Calu3 (cell line): ENCODE data around the gene HSPB8. TPM values are rescaled to one million over a fixed set of nuclear protein-coding genes. Genes with fewer than 3 reads are reported as not detected.
"Not testable (repeated sequence)": the region's sequence is repeated elsewhere in the genome, so short reads cannot be mapped to it uniquely, and the experiment has no call there.

ENCODE experiments used
- BruUV-seq: library from RNA; stranded (reverse); fragments of 400-500 nt; replicated peaks from 2 replicates; lab custom pipeline; 2021; lab: Mats Ljungman, UMichigan
- CTCF ChIA-PET: fragments of 300-600 bp; sonication (Branson Sonifier 250); formaldehyde crosslinking; loops from one replicate; lab custom pipeline; 2022; ENCODE audit warnings: antibody characterized with exemption; lab: Charles Lee
- DNase-seq: peaks from one replicate; pipeline ENCODE4 v3.0.0; 2022
- H3K27ac Mint-ChIP-seq: one replicate; pipeline ENCODE4 v1.8.0; 2022; ENCODE audit warnings: mixed read lengths; ENCODE audit not compliant: unreplicated experiment
- H3K27me3 Mint-ChIP-seq: one replicate; pipeline ENCODE4 v1.8.0; 2022; ENCODE audit warnings: mixed read lengths; ENCODE audit not compliant: unreplicated experiment
- H3K36me3 Mint-ChIP-seq: one replicate; pipeline ENCODE4 v1.8.0; 2022; ENCODE audit warnings: mild to moderate bottlenecking, moderate library complexity, mixed read lengths; ENCODE audit not compliant: insufficient read depth, unreplicated experiment
- H3K4me1 Mint-ChIP-seq: one replicate; pipeline ENCODE4 v1.8.0; 2022; ENCODE audit warnings: mild to moderate bottlenecking, low read depth, mixed read lengths; ENCODE audit not compliant: unreplicated experiment
- H3K4me3 Mint-ChIP-seq: one replicate; pipeline ENCODE4 v1.8.0; 2022; ENCODE audit warnings: mild to moderate bottlenecking, low read depth, moderate library complexity, mixed read lengths; ENCODE audit not compliant: unreplicated experiment
- H3K9me3 Mint-ChIP-seq: one replicate; pipeline ENCODE4 v1.8.0; 2022; ENCODE audit warnings: low read depth, mixed read lengths; ENCODE audit not compliant: unreplicated experiment
- CTCF ChIP-seq: fragments of 200-600 bp; IDR thresholded peaks from one replicate; pipeline ENCODE4 v1.8.0; 2022; ENCODE audit warnings: antibody characterized with exemption; ENCODE audit not compliant: unreplicated experiment
- intact Hi-C: fragments of 100-400 bp; cut with micrococcal nuclease; formaldehyde crosslinking; loops from one replicate; pipeline ENCODE4 v1.10.0; 2022; ENCODE audit not compliant: unreplicated experiment
- total RNA-seq: library from RNA; stranded (reverse); gene quantifications from 2 replicates; pipeline ENCODE4 v1.2.3, GENCODE V29; 2022

HSPB8 gene
- total RNA-seq, 1 experiment from 2014 or later = 2.0 TPM

GRCh38 chr12:119216084-119216483, 37.4 kb downstream of the HSPB8 start:
- CTCF ChIA-PET = no interaction called here
- BruUV-seq = no TSS peak
- no peaks in the 10 kb centered on the region for H3K4me1 Mint-ChIP-seq
- H3K36me3 Mint-ChIP-seq = no peaks in the 10 kb centered on the region
- H3K4me3 Mint-ChIP-seq = no peak overlapping the region
- intact Hi-C loops = no loop called here
- no peak for TF ChIP-seq CTCF
- H3K27ac Mint-ChIP-seq = no peak overlapping the region
- no peaks in the 10 kb centered on the region for H3K9me3 Mint-ChIP-seq
- DNase-seq = no peak
- H3K27me3 Mint-ChIP-seq = peaks cover 69% of the 10 kb centered on the region

GRCh38 chr12:119218875-119219274, 40.1 kb downstream of the HSPB8 start:
- H3K27ac Mint-ChIP-seq, H3K4me3 Mint-ChIP-seq, DNase-seq, H3K9me3 Mint-ChIP-seq, H3K36me3 Mint-ChIP-seq, BruUV-seq, intact Hi-C loops, H3K4me1 Mint-ChIP-seq: not testable (repeated sequence)
- CTCF ChIA-PET = interaction anchor here (0.7 kb wide), 1 partner anchor 71 kb away, joined by 5 read pairs; no protein-coding TSS in a partner anchor
- H3K27me3 Mint-ChIP-seq = peaks cover 90% of the 10 kb centered on the region

GRCh38 chr12:119222222-119222951, 43.7 kb downstream of the HSPB8 start:
- intact Hi-C loops = loop anchor here (10.0 kb wide), 1 partner anchor 192 kb away; no protein-coding TSS in a partner anchor
- CTCF ChIA-PET = no interaction called here

GRCh38 chr12:119225454-119225853, 46.7 kb downstream of the HSPB8 start:
- CTCF ChIA-PET = interaction anchor here (0.5 to 1.0 kb wide), 5 partner anchors 26 to 220 kb away, joined by 3 to 5 read pairs (median 3); no protein-coding TSS in a partner anchor
- intact Hi-C loops = loop anchor here (5.0 to 10.0 kb wide), 2 partner anchors 43 to 189 kb away; no protein-coding TSS in a partner anchor
- Mint-ChIP-seq H3K4me1 (peaks cover 20% of the 10 kb centered on the region), H3K27me3 (peaks cover 51% of the 10 kb centered on the region), H3K9me3 (peaks cover 2% of the 10 kb centered on the region), H3K36me3 (no peaks in the 10 kb centered on the region), H3K4me3 (no peak overlapping the region), H3K27ac (no peak overlapping the region)
- DNase-seq = peak; percentile 43
- TF ChIP-seq CTCF = no peak
- no TSS peak for BruUV-seq

More at GRCh38 chr12:119222222-119222951, 43.7 kb downstream of the HSPB8 start:
- H3K27me3 Mint-ChIP-seq = peaks cover 82% of the 10 kb centered on the region
- peaks cover 18% of the 10 kb centered on the region for H3K4me1 Mint-ChIP-seq
- no peak overlapping the region for H3K4me3 Mint-ChIP-seq
- no peak for DNase-seq
- H3K9me3 Mint-ChIP-seq = peaks cover 2% of the 10 kb centered on the region
- H3K36me3 Mint-ChIP-seq = no peaks in the 10 kb centered on the region
- BruUV-seq = no TSS peak
- no peak overlapping the region for H3K27ac Mint-ChIP-seq
- TF ChIP-seq CTCF = no peak

GRCh38 chr12:119227292-119227691, 48.6 kb downstream of the HSPB8 start:
- Mint-ChIP-seq H3K27me3 (peaks cover 47% of the 10 kb centered on the region), H3K27ac (no peak overlapping the region), H3K9me3 (peaks cover 2% of the 10 kb centered on the region), H3K4me1 (peaks cover 20% of the 10 kb centered on the region), H3K36me3 (no peaks in the 10 kb centered on the region), H3K4me3 (no peak overlapping the region)
- no peak for DNase-seq
- BruUV-seq = no TSS peak
- CTCF ChIA-PET = interaction anchor here (0.6 kb wide), 1 partner anchor 29 kb away, joined by 3 read pairs; no protein-coding TSS in a partner anchor
- intact Hi-C loops = loop anchor here (5.0 to 10.0 kb wide), 2 partner anchors 45 to 188 kb away; no protein-coding TSS in a partner anchor
- no peak for TF ChIP-seq CTCF
